Kidney (tissue), 14 donors: Measurements from ENCODE around the gene RTP3. TPM values are rescaled to one million over a fixed set of nuclear protein-coding genes. Genes with fewer than 3 reads are reported as not detected.

ENCODE experiments used
- DNase-seq, 5 donors: peaks; one replicate each; pipeline ENCODE4 v3.0.0-alpha.2; 2013 to 2020
- FAIRE-seq: peaks from 2 replicates; lab custom pipeline; 2012; peaks lifted over from hg19 to GRCh38; lab: Jason Lieb, UNC
- H3K27ac ChIP-seq, 2 donors: one replicate each; pipeline ENCODE4 v1.7.0; 2013; ENCODE audit warnings: low read depth in 2 of 2, low read length in 2 of 2, inconsistent platforms in 1 of 2
- H3K27me3 ChIP-seq: one replicate; pipeline ENCODE4 v1.7.1; 2013; ENCODE audit warnings: low read length, inconsistent platforms; ENCODE audit not compliant: control insufficient read depth, insufficient read depth
- H3K36me3 ChIP-seq, 3 donors: one replicate each; pipeline versions ENCODE4 v1.7.0 to v1.7.1; 2013; ENCODE audit warnings: low read length in 3 of 3, control low read depth in 1 of 3, inconsistent platforms in 1 of 3; ENCODE audit not compliant: insufficient read depth in 3 of 3, control insufficient read depth in 2 of 3
- H3K4me1 ChIP-seq, 3 donors: one replicate each; pipeline versions ENCODE4 v1.7.0 to v1.7.1; 2013; ENCODE audit warnings: low read length in 3 of 3, inconsistent platforms in 1 of 3, low read depth in 1 of 3; ENCODE audit not compliant: control insufficient read depth in 2 of 3, insufficient read depth in 2 of 3
- H3K4me3 ChIP-seq, 3 donors: one replicate each; pipeline versions ENCODE4 v1.7.0 to v1.8.1; 2013; ENCODE audit warnings: low read length in 3 of 3, control low read depth in 1 of 3, inconsistent platforms in 1 of 3
- H3K9ac ChIP-seq, 3 donors: one replicate each; pipeline versions ENCODE4 v1.7.0 to v1.7.1; 2013; ENCODE audit warnings: low read length in 3 of 3, control low read depth in 1 of 3, inconsistent platforms in 1 of 3
- H3K9me3 ChIP-seq, 3 donors: one replicate each; pipeline versions ENCODE4 v1.7.0 to v1.7.1; 2013; ENCODE audit warnings: low read length in 3 of 3, control low read depth in 1 of 3, inconsistent platforms in 1 of 3; ENCODE audit not compliant: control insufficient read depth in 2 of 3, insufficient read depth in 1 of 3
- CTCF ChIP-seq: IDR thresholded peaks from 3 replicates; pipeline ENCODE4 v1.5.1; 2012; ENCODE audit warnings: mild to moderate bottlenecking, moderate library complexity, borderline replicate concordance; ENCODE audit not compliant: insufficient read depth; ENCODE audit errors: extremely low read depth
- intact Hi-C: fragments of 100-400 bp; cut with DNase I; formaldehyde crosslinking; loops from one replicate; pipeline ENCODE4 v1.11.1; 2022
- polyA plus RNA-seq: library from polyadenylated mRNA; stranded (reverse); fragments of 350-450 nt; fragmentation: Illumina TruSeq; extraction: RNeasy Lipid Tissue Mini Kit (QIAGEN cat#74804); gene quantifications from one replicate; pipeline ENCODE4 v1.2.3, GENCODE V29; 2014; ENCODE audit warnings: low read depth, low replicate concordance; ENCODE audit not compliant: insufficient read depth
- total RNA-seq: library from RNA; stranded (reverse); fragmentation: NEBNext Ultra II Directional; extraction: Animal tissue kit (Norgen Biotek cat#: 25700); gene quantifications from one replicate; pipeline ENCODE4 v1.2.1, GENCODE V29; 2021
- donor health status: control.
- donor health status: control.
- donor health status: control.
- donor health status: control.
- donor health status: control.
- donor health status: DM: yes; HTN: yes; CAD: no.
- donor health status: Normal renal cell carcinoma (clear cell type).

The RTP3 gene
- total and polyA plus RNA-seq, 2 donors from 2014 or later = 0.30 TPM; not detected in 1

GRCh38 chr3:46453526-46454208, 44.1 kb upstream of the RTP3 start:
- FAIRE-seq = no peak
- H3K36me3 ChIP-seq = no peaks in the 10 kb centered on the region
- H3K4me1 ChIP-seq = no peaks in the 10 kb centered on the region
- H3K4me3 ChIP-seq = no peak overlapping the region
- DNase-seq = no peak
- no peaks in the 10 kb centered on the region for H3K27me3 ChIP-seq
- no peaks in the 10 kb centered on the region for H3K9me3 ChIP-seq
- H3K27ac ChIP-seq = no peak overlapping the region
- no peak overlapping the region for H3K9ac ChIP-seq
- intact Hi-C loops = no loop called here
- TF ChIP-seq CTCF = no peak

GRCh38 chr3:46454209-46454595, 43.6 kb upstream of the RTP3 start:
- H3K27me3 ChIP-seq = no peaks in the 10 kb centered on the region
- H3K9ac ChIP-seq = no peak overlapping the region
- H3K4me3 ChIP-seq = no peak overlapping the region
- no peak overlapping the region for H3K27ac ChIP-seq
- TF ChIP-seq CTCF = no peak
- H3K4me1 ChIP-seq = no peaks in the 10 kb centered on the region
- no peak for FAIRE-seq
- no peaks in the 10 kb centered on the region for H3K36me3 ChIP-seq
- H3K9me3 ChIP-seq = no peaks in the 10 kb centered on the region
- DNase-seq = no peak
- intact Hi-C loops = no loop called here

- Histone ChIP-seq H3K9ac (no peak overlapping the region), H3K36me3 (no peaks in the 10 kb centered on the region), H3K27me3 (no peaks in the 10 kb centered on the region), H3K9me3 (no peaks in the 10 kb centered on the region), H3K4me3 (no peak overlapping the region), H3K4me1 (no peaks in the 10 kb centered on the region), H3K27ac (no peak overlapping the region)
- intact Hi-C loops = no loop called here
- TF ChIP-seq CTCF = no peak
- FAIRE-seq (no peak), DNase-seq (no peak)
Measured at GRCh38 chr3:46454606-46455005, 43.2 kb upstream of the RTP3 start.
